Mucosa of descending colon (tissue), 3 donors: ENCODE measurements around the gene MTCL1. TPM values are rescaled to one million over a fixed set of nuclear protein-coding genes. Genes with fewer than 3 reads are reported as not detected.

Source experiments
- ATAC-seq: fragments of 200-7000 bp; cut with Tn5 transposase; one replicate; pipeline ENCODE4 v1.9.1; 2020; ENCODE audit warnings: mild to moderate bottlenecking, moderate library complexity
- DNase-seq, 3 donors: peaks; one replicate each; pipeline ENCODE4 v3.0.0-alpha.2; 2020
- H3K36me3 ChIP-seq: fragments of 200-600 bp; one replicate; pipeline ENCODE4 v1.8.0; 2021; ENCODE audit warnings: low read depth, mild to moderate bottlenecking
- H3K4me1 ChIP-seq: fragments of 200-600 bp; one replicate; pipeline ENCODE4 v1.8.0; 2021; ENCODE audit warnings: low read depth, mild to moderate bottlenecking
- H3K4me3 ChIP-seq: fragments of 200-600 bp; one replicate; pipeline ENCODE4 v1.8.0; 2021; ENCODE audit warnings: mild to moderate bottlenecking
- H3K9me3 ChIP-seq: fragments of 200-600 bp; one replicate; pipeline ENCODE4 v1.8.0; 2021; ENCODE audit warnings: mild to moderate bottlenecking
- intact Hi-C, 2 donors: fragments of 100-400 bp; cut with DNase I in 1 of 2; cut with micrococcal nuclease in 1 of 2; formaldehyde crosslinking; loops; one replicate each; pipeline versions ENCODE4 v1.11.0 to v1.11.1; 2022; cut with DNase I, micrococcal nuclease
- total RNA-seq, 3 donors: library from RNA; stranded (reverse); fragmentation: NEBNext Ultra II Directional in 2 of 3; extraction: Animal tissue kit (Norgen Biotek cat#: 25700) in 2 of 3; gene quantifications; one replicate each; pipeline versions ENCODE4 v1.2.1 to v1.2.4, GENCODE V29; 2021 to 2023
- TF ChIP-seq, protein P1 (sequence below): fragments of 200-600 bp; IDR thresholded peaks from one replicate; pipeline ENCODE4 v1.8.0; 2022; ENCODE audit warnings: antibody characterized with exemption, mild to moderate bottlenecking
- donor health status: DM: no; HTN: no; CAD: no; lungs with moderate emphysema.
- donor health status: DM: no; HTN: no; CAD: no.
- donor health status: DM: no; HTN: yes; CAD: no.

The MTCL1 gene
- total RNA-seq, 3 donors from 2014 or later, result 4.1 to 141 (median 15.4) TPM

DNA sequence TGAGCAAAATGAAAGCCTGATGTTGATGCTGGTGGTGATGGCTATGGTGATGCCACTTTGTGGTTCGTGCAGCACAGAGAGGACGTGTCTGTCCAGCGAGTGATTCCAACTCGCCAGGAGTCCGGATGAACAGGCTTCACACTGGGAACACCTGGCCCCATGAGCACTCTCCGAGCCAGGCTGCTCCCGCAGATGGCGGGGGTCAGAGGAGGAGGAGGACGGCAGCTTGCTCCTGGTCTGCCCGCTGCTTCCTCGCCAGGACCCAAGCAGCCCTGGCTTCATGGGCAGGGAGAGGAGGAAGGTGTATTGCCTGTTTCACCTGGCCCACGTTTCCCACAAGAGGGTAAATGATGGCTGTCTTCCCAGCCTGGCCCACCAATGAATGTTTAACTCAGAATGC, 121.6 kb downstream of the MTCL1 start:
- no peak for ATAC-seq
- TF ChIP-seq, protein P1, sequence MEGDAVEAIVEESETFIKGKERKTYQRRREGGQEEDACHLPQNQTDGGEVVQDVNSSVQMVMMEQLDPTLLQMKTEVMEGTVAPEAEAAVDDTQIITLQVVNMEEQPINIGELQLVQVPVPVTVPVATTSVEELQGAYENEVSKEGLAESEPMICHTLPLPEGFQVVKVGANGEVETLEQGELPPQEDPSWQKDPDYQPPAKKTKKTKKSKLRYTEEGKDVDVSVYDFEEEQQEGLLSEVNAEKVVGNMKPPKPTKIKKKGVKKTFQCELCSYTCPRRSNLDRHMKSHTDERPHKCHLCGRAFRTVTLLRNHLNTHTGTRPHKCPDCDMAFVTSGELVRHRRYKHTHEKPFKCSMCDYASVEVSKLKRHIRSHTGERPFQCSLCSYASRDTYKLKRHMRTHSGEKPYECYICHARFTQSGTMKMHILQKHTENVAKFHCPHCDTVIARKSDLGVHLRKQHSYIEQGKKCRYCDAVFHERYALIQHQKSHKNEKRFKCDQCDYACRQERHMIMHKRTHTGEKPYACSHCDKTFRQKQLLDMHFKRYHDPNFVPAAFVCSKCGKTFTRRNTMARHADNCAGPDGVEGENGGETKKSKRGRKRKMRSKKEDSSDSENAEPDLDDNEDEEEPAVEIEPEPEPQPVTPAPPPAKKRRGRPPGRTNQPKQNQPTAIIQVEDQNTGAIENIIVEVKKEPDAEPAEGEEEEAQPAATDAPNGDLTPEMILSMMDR, result no peak

DNA sequence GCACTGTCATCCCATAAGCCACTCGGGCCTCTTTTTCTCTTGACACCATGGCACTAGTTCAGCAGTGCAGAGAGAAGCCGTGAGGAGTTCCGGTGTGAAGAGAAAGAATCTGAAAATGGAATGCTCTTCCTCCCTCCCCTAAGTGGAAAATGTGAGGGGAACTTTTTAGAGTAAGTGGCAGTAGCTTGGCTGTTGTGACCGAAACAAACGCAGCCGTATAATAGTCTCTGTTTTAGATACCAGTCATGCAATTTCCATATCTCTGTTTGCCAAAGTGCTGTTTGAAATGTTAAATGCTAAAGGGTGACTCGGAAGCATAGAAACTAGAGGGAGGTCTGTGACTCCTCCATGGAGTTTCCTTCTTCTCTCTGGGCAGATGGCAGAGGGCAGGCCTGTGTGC, 122.9 kb downstream of the MTCL1 start:
- no peaks in the 10 kb centered on the region for H3K4me1 ChIP-seq
- no peaks in the 10 kb centered on the region for H3K36me3 ChIP-seq
- ATAC-seq, result no peak
- H3K4me3 ChIP-seq, result no peak overlapping the region
- TF ChIP-seq, protein P1, result no peak
- H3K9me3 ChIP-seq, result no peaks in the 10 kb centered on the region
- intact Hi-C loops, result no loop called here
- no peak for DNase-seq

More for the DNA sequence above, 121.6 kb downstream of the MTCL1 start:
- intact Hi-C loops, result no loop called here
- Histone ChIP-seq H3K4me3 (no peak overlapping the region), H3K9me3 (no peaks in the 10 kb centered on the region), H3K36me3 (no peaks in the 10 kb centered on the region), H3K4me1 (no peaks in the 10 kb centered on the region)
- DNase-seq, result no peak

DNA sequence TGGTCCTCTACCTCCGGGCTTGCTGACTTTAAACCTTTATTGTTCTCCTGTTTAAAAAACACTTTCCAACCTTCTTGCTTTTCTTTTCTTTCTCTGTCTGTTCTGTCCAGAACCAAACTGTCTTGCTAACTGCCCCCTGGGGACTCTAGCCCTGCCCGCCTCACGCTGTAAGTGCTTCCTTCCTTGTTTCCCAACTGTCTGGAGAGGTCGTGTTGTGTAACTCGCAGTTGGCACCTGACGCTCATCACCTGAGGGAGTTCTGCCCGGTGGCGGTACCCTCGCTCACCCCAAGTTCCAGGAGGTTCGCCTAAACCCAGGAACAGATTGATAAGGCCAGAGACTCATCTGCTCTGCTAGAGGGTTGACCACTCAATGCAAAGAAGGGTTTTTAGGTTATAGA, 123.4 kb downstream of the MTCL1 start:
- Histone ChIP-seq H3K4me3 (no peak overlapping the region), H3K36me3 (no peaks in the 10 kb centered on the region), H3K4me1 (no peaks in the 10 kb centered on the region), H3K9me3 (no peaks in the 10 kb centered on the region)
- intact Hi-C loops, result no loop called here
- DNase-seq (no peak), ATAC-seq (no peak)
- TF ChIP-seq, protein P1, result no peak

DNA sequence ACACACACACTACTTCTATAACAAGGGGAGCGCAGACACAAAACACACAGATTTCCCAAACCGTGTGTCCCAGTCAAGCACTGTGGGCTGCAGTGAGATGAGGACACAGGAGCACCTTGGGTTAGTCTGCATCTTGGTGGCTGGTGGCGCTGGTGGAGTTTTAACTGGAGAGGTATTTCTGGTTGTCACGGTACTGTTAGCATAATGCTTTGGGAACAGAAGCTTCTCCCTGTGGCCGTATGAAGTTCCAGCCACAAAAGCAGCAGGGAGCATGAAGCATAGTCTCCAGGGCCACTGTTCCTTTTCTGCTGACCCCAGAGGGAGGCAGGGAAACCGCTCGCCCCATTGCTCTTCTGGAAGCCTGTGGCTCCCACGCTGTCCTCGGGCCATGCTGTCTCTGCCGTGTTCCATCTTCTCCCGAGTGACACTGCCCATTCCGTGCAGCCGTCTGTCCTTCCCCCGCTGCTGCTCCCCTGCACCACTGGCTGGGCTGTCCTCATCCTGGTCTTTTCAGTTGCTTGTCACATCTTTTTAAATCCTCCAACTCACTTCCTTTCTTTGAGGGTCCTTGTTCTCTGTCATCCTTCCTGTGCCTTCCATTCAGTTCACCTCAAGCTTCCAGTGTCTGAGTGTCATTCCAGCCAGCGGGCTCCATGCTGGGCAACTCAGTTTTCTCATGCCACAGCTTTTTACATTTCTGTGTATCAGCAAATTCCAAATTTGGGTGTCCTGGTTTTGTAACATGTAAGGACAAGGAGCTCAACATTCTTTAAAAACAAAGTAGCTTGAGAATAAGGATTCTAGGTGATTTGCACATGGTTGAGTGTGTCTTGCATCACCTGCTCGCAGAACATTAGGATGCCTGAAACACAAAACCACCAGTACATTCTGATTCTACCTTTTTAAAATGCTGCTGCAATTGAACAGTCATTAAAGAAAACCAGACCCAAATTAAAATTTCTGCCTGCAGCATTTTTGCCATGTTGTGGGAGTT, 125.0 kb downstream of the MTCL1 start:
- no peaks in the 10 kb centered on the region for H3K4me1 ChIP-seq
- H3K4me3 ChIP-seq, result no peak overlapping the region
- no peak for DNase-seq
- no peak for ATAC-seq
- intact Hi-C loops, result no loop called here
- TF ChIP-seq, protein P1, result no peak
- no peaks in the 10 kb centered on the region for H3K36me3 ChIP-seq
- H3K9me3 ChIP-seq, result no peaks in the 10 kb centered on the region

DNA sequence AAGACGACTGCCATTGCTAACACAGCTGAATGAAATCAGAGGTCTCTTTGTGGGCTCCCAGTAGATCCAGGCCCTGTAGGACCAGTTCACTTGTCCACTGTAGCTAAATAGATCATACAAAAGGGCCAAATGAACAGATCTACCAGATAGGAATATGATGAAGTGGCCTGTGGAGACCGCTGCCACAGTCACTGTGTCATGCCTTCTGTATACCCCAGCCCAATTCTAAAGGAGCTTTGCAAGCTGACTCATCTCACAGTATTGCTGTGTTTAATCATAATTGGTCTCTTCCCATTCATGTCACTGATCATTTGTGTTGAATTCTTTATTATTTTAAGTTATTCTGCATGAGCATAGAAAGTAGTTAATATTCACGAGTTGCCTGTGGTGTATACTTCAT, 125.8 kb downstream of the MTCL1 start:
- no peak for ATAC-seq
- Histone ChIP-seq H3K4me3 (no peak overlapping the region), H3K36me3 (no peaks in the 10 kb centered on the region), H3K9me3 (no peaks in the 10 kb centered on the region), H3K4me1 (no peaks in the 10 kb centered on the region)
- DNase-seq, result no peak
- TF ChIP-seq, protein P1, result no peak
- intact Hi-C loops, result no loop called here
